ENCODE results near the gene PTPN9. TPM values are rescaled to one million over a fixed set of nuclear protein-coding genes. Genes with fewer than 3 reads are reported as not detected.

Gene PTPN9
- total RNA-seq, 4 donors from 2014 or later = 11.7 to 20.9 (median 15.7) TPM

DNA sequence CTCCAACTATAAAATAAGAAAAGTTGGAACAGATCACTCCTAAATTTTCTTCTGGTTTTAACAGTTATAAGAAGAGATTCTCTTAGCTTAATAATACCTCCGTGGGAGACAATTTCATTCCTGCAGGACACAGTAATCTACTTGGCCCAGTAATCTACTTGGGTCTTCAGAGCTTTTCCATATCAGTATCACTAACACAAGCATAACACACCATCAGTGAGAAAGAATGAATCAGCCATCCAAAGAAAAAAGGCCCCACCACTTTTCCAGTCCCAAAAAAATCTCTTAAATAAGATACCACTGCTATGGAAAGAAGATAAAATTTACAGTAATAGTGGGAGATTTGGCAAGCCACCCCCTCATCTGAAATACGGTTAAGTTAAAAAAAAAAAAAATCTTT, 147.8 kb downstream of the PTPN9 start:
- TF ChIP-seq, protein P1, sequence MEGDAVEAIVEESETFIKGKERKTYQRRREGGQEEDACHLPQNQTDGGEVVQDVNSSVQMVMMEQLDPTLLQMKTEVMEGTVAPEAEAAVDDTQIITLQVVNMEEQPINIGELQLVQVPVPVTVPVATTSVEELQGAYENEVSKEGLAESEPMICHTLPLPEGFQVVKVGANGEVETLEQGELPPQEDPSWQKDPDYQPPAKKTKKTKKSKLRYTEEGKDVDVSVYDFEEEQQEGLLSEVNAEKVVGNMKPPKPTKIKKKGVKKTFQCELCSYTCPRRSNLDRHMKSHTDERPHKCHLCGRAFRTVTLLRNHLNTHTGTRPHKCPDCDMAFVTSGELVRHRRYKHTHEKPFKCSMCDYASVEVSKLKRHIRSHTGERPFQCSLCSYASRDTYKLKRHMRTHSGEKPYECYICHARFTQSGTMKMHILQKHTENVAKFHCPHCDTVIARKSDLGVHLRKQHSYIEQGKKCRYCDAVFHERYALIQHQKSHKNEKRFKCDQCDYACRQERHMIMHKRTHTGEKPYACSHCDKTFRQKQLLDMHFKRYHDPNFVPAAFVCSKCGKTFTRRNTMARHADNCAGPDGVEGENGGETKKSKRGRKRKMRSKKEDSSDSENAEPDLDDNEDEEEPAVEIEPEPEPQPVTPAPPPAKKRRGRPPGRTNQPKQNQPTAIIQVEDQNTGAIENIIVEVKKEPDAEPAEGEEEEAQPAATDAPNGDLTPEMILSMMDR (IDR thresholded peaks at IDR 0.05; ENCODE audit: low read depth) = no peak

DNA sequence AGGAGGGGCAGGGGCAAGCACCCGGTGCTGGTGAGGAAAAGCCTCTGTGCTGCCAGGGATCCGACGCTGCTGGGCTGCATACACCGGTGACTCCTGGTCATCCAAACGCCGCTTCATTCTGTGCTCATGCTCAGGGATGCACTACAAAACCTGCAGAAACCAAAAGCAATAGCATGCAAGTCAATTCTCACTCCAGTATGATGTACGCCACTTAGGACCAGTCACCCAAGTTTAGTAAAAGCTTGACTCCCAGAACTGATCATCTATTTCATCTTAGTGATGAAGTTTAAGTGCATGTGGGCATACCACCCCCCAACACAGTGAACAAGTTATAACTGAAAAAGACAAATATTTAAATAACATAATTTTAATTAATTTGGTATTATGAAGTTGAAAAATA, 148.9 kb downstream of the PTPN9 start:
- TF ChIP-seq, protein P1 (IDR thresholded peaks at IDR 0.05; ENCODE audit: low read depth) = no peak

DNA sequence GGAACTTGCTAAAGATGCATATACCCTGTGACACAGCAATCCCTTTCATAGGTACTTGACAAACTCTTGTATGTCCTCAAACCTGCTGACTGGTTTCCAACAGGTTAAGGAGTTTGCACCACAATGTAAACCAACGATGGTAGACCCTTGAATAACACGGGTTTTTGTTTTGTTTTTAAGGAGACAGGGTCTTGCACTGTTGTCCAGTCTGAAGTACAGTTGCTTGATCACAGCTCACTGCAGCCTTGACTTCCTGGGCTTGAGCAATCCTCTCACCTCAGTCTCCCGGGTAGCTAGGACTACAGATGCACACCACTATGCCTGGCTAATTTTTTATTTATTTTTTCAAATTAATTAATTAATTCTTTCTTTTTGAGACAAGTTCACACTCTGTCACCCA, 151.0 kb downstream of the PTPN9 start:
- TF ChIP-seq, protein P1 (IDR thresholded peaks at IDR 0.05; ENCODE audit: low read depth) = no peak

DNA sequence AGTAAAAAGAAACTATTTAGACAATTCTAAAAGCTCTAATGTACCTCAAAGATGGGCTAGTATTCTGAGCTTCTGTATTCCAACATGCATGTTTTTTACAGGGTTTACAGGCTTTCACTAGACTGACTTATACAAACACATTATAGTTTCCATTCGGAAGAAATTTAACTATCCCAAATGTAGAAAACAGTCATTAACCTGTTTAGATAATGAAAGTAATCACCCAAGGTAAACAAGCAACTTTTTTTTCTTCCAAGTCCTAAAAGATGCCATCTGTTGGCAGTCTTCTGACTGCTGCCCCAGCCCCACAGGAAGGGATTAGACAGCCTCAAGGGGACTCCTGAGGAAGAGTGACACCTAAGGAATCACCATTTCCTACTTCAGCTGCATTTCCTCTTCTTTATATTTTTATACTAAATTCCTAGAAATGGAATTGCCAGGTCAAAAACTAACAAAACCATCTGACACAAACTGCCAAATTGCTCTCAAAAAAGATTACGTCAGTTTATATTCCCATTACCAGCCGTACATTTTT, 153.1 kb downstream of the PTPN9 start:
- TF ChIP-seq, protein P1 (IDR thresholded peaks at IDR 0.05; ENCODE audit: low read depth) = no peak

DNA sequence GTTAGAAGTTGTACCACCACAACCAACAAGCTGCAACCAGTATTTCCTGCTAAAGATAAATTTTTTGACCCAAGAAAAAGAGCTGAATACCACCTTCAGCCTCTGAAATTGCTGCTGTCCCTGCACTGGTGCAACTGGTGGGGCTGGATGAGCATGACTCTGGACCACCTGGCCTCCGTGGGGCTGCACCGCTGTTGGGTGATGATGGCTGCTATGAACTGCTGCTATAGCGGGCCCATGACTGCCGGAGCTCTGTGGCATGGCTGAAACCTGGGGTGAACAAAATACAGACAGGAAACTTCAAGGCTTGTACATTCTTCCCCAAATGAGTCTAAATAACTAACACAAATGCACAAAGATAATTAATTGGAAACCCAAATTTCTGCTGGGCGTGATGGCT, 156.6 kb downstream of the PTPN9 start:
- TF ChIP-seq, protein P1 (IDR thresholded peaks at IDR 0.05; ENCODE audit: low read depth) = no peak

DNA sequence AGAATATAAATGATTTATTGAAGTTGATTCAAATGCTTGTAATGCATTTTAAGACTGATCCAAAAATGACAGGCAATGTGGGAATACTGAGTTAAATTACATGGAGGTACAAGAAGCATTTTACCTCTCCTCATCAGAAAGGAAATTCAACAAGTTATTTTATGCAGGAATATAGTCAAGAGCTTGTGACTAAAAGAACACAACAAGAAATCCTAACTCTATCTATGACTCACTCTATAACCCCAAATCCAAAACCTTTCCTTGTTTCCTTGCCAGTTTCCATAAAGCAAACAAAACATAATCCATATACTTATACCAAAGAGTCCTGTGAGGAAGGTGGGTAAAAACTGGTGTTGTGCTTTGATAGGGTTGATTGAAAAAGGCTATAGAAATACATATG, 158.4 kb downstream of the PTPN9 start:
- TF ChIP-seq, protein P1 (IDR thresholded peaks at IDR 0.05; ENCODE audit: low read depth) = no peak

DNA sequence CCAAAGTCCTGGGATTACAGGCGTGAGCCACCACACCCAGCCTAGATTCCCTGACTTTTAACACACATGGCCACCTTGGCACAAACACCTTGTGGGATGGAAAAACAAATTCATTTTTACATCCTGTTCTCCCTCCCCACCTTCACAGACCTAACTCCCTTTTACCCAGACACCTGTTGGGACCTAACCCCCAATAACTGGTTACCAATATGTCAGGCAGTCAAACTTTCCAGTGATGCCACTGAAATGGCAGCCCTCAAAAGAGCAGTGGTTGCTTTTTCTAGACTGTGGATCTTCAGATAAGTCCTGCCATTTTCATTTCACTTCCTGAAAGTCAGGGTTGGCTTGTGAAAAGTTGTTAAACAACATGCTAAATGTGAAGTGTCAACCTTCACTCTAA, 162.5 kb downstream of the PTPN9 start:
- TF ChIP-seq, protein P1 (IDR thresholded peaks at IDR 0.05; ENCODE audit: low read depth) = no peak

Small RNA genes within 50 kb of the gene (small RNA-seq; reads per million reads assigned to genes)
- gene AC105036.1 (not detected), gene AC105036.2 (not detected)

Other genes with a start within 250 kb of the PTPN9 start
- gene COMMD4, start 243.3 kb downstream of the PTPN9 start, total RNA-seq = 10 to 100 TPM; 26.9 to 48.9 (median 44.0) TPM
- gene NEIL1, start 232.3 kb downstream of the PTPN9 start, total RNA-seq = 10 to 100 TPM; 21.4 to 53.5 (median 26.3) TPM
- gene MAN2C1, start 210.7 kb downstream of the PTPN9 start, total RNA-seq = 100 to 1,000 TPM in 3 of 4 donors, 10 to 100 TPM in 1; 89.0 to 360 (median 156) TPM
- 10 to 100 TPM; 29.5 to 48.6 (median 33.0) TPM for gene SIN3A, start 127.6 kb downstream of the PTPN9 start, total RNA-seq
- gene SNUPN, start 46.4 kb upstream of the PTPN9 start, total RNA-seq = 10 to 100 TPM; 19.7 to 23.3 (median 21.9) TPM
- gene IMP3, start 60.9 kb upstream of the PTPN9 start, total RNA-seq = 100 to 1,000 TPM in 1 of 4 donors, 10 to 100 TPM in 3; 56.1 to 108 (median 85.9) TPM
- gene SNX33, start 68.6 kb upstream of the PTPN9 start, total RNA-seq = 10 to 100 TPM; 17.6 to 38.8 (median 28.9) TPM
- gene CSPG4, start 133.5 kb upstream of the PTPN9 start, total RNA-seq = 100 to 1,000 TPM in 1 of 4 donors, 10 to 100 TPM in 3; 34.6 to 183 (median 57.0) TPM